ENCODE results near the gene HDAC5. TPM values are rescaled to one million over a fixed set of nuclear protein-coding genes. Genes with fewer than 3 reads are reported as not detected.

Gene HDAC5
- total and polyA plus RNA-seq, 2 of the 8 experiments (the other 6 are each of a cell fraction or from before 2014, with no cell fraction given): 48.5 to 54.4 TPM

- H3K4me3 ChIP-seq (ENCODE audit: extremely low read depth in 1 of 4, insufficient read depth in 2 of 4, low read depth in 3 of 4, low read length in 4 of 4): no peak overlapping the region
- H2AFZ ChIP-seq (ENCODE audit: low read length): no peak overlapping the region
- H3K27ac ChIP-seq (ENCODE audit: low read depth, low read length): no peak overlapping the region
- no peak overlapping the region for H3K14ac ChIP-seq (ENCODE audit: insufficient read length)
- H3K23me2 ChIP-seq (ENCODE audit: low read depth, low read length): no peaks in the 10 kb centered on the region
- no peak overlapping the region for H2BK120ac ChIP-seq (replicated peaks; ENCODE audit: low read depth, low read length)
- 93% methylated on average over 3 of the region's 3 CpGs; no CpG with 5 or more reads in 1 of the 2 experiments for whole genome bisulfite sequencing, 2 experiments (ENCODE audit: extremely low coverage in 1 of 2, insufficient coverage in 1 of 2, insufficient read length in 1 of 2, insufficient replicate concordance in 2 of 2, low coverage in 1 of 2, low lambda C conversion rate in 2 of 2, missing lambda C conversion rate in 1 of 2)
- no peak overlapping the region for H3K56ac ChIP-seq (replicated peaks; ENCODE audit: insufficient read length, low read depth, low read length)
- H4K20me1 ChIP-seq (replicated peaks in 1 of 2; ENCODE audit: control insufficient read depth in 1 of 2, insufficient read depth in 2 of 2, low read length in 2 of 2): peaks cover 2 to 16% of the 10 kb centered on the region in 2 experiments
- H3K9ac ChIP-seq (replicated peaks in 1 of 4; ENCODE audit: extremely low read depth in 1 of 4, low read depth in 3 of 4, low read length in 3 of 4): no peak overlapping the region
- H4K5ac ChIP-seq (ENCODE audit: insufficient read length, low read depth, low read length): no peak overlapping the region
- no peak overlapping the region for H2BK5ac ChIP-seq (ENCODE audit: low read depth, low read length)
- H3K18ac ChIP-seq (ENCODE audit: extremely low read depth, low read length): no peak overlapping the region
- DNase-seq (ENCODE audit: low read depth in 1 of 2, low spot score in 2 of 2): no peak
- H3K36me3 ChIP-seq (ENCODE audit: control insufficient read depth in 2 of 4, insufficient read depth in 4 of 4, low read length in 3 of 4): peaks cover 8 to 46% (median 23%) of the 10 kb centered on the region in 4 experiments; a peak in 7 of 8 replicates
- H3K4ac ChIP-seq (replicated peaks; ENCODE audit: insufficient read length, low read depth, low read length): no peak overlapping the region
- H2BK20ac ChIP-seq (ENCODE audit: low read length): no peak overlapping the region
- H3K79me1 ChIP-seq (ENCODE audit: low read depth, low read length): no peaks in the 10 kb centered on the region; the same call in 1 of the 2 replicates
- POLR2A ChIA-PET (ENCODE audit: partially characterized antibody): interaction anchor here (0.6 to 6.5 kb wide), 6 partner anchors 9 to 24 kb away, joined by 3 to 55 read pairs (median 4); no protein-coding TSS in a partner anchor
- H2BK12ac ChIP-seq (ENCODE audit: low read depth, low read length): no peak overlapping the region
- H2BK15ac ChIP-seq (ENCODE audit: low read length): no peak overlapping the region
- H4K91ac ChIP-seq (replicated peaks; ENCODE audit: insufficient read length, low read length): no peak overlapping the region
- H3K27me3 ChIP-seq (replicated peaks in 1 of 4; ENCODE audit: control insufficient read depth in 3 of 4, extremely low read depth in 1 of 4, insufficient read depth in 3 of 4, low read length in 3 of 4): no peaks in the 10 kb centered on the region
- no peaks in the 10 kb centered on the region for H3K79me2 ChIP-seq (ENCODE audit: control insufficient read depth in 1 of 2, insufficient read depth in 2 of 2, low read length in 2 of 2)
- no peaks in the 10 kb centered on the region for H3K4me1 ChIP-seq (replicated peaks in 1 of 4; ENCODE audit: control insufficient read depth in 3 of 4, insufficient read depth in 4 of 4, low read length in 3 of 4)
- no peaks in the 10 kb centered on the region for H3K9me3 ChIP-seq (ENCODE audit: insufficient read depth in 2 of 2, low read depth in 1 of 2, low read length in 1 of 2)
- H2AK5ac ChIP-seq (ENCODE audit: low read depth, low read length): no peak overlapping the region
- no peak overlapping the region for H3K23ac ChIP-seq (ENCODE audit: insufficient read length)
- no peak overlapping the region for H3K4me2 ChIP-seq (ENCODE audit: insufficient read depth in 1 of 2, low read depth in 2 of 2, low read length in 2 of 2)
- CTCF ChIA-PET (ENCODE audit: partially characterized antibody): interaction anchor here (0.6 to 13.3 kb wide), 5 partner anchors 8 to 39 kb away, joined by 3 to 108 read pairs (median 8); no protein-coding TSS in a partner anchor
- no peak overlapping the region for H4K8ac ChIP-seq (ENCODE audit: extremely low read depth, insufficient read depth, low read length)
- FAIRE-seq: no peak
- TF ChIP-seq SP2 (IDR thresholded peaks at IDR 0.05; ENCODE audit: low read length): no peak
- TF ChIP-seq HDAC2 (IDR thresholded peaks at IDR 0.05; ENCODE audit: borderline replicate concordance in 1 of 2, low read depth in 2 of 2, low read length in 2 of 2): no peak
- no peak for TF ChIP-seq CTBP2 (IDR thresholded peaks at IDR 0.05; ENCODE audit: borderline replicate concordance, insufficient read depth, insufficient read length, low read length)
- no peak for TF ChIP-seq EZH2 (IDR thresholded peaks at IDR 0.05; ENCODE audit: low read depth, low read length, severe bottlenecking)
- TF ChIP-seq MAFK (IDR thresholded peaks at IDR 0.05; ENCODE audit: low read depth, low read length): no peak
- no peak for TF ChIP-seq SRF (IDR thresholded peaks at IDR 0.05; ENCODE audit: low read depth, low read length)
- no peak for TF ChIP-seq CHD1 (IDR thresholded peaks at IDR 0.05; ENCODE audit: low read depth, low read length)
- TF ChIP-seq YY1 (IDR thresholded peaks at IDR 0.05; ENCODE audit: low read depth, low read length): no peak
- no peak for TF ChIP-seq SUZ12 (IDR thresholded peaks at IDR 0.05; ENCODE audit: low read length)
- TF ChIP-seq JUND (IDR thresholded peaks at IDR 0.05; ENCODE audit: low read length): no peak
- no peak for TF ChIP-seq CHD2 (IDR thresholded peaks at IDR 0.05; ENCODE audit: low read length)
- no peak for TF ChIP-seq CTCF (IDR thresholded peaks at IDR 0.05; ENCODE audit: control extremely low read depth in 1 of 3, insufficient read depth in 1 of 3, low read depth in 1 of 3, low read length in 3 of 3)
Observed at GRCh38 chr17:44030482-44030881, 93.0 kb downstream of the HDAC5 start.

Measured in H1 (cell line).